HS-27A (cell line): Measurements from ENCODE around the gene MGMT.

Experiments
- DNase-seq: peaks from one replicate; pipeline ENCODE4 v3.0.0-alpha.2; 2012; ENCODE audit warnings: low read depth, missing footprints

Gene MGMT

GRCh38 chr10:129761981-129762956 lies 295.2 kb downstream of the MGMT start:
- no peak for DNase-seq

- DNase-seq: no peak
These were observed 297.2 kb downstream of the MGMT start for GRCh38 chr10:129764011-129764900.

GRCh38 chr10:129764901-129765663 lies 298.0 kb downstream of the MGMT start:
- DNase-seq: no peak

DNA sequence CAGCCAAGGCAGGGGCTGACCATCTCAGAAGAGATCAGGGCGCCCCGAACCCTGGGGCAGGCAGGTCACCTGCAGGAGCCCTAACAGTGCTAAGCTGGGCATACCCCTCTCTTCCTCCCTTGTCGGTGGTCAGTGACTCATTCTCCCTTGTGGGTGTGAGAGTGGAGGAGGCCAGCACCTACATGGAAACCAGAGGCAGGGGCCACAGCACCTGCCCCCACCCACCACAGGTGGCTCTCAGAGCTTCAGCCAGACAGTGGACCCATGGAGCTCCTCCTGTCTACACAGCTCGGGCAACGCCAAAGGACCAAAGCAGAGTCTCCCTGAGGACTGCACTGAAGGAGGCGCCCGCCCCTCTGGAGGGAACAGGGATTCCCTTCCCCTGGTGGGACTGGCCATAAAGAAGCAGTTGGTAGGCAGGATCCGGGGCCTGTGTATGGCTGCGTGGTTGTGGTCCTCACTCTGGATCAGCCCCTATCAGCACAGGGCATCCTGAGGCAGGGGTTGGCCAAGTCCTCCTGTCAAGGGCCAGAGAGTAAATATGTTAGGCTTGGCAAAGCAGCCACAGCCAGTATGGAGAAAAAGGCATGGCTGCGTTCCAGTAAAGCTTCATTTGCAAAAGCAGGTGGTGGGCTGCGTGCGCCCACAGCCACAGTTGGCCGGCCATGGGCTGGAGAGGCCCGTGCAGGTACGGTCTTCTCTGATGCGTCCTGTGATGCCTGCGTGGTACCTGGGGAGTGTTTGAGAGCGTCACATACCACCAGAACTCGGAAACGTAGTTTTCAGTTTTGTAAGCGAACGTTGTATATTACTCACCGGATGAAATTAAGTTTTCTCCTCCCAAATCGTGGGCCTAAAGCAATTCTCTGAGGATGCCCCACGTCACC lies 298.9 kb downstream of the MGMT start:
- DNase-seq: no peak

DNA sequence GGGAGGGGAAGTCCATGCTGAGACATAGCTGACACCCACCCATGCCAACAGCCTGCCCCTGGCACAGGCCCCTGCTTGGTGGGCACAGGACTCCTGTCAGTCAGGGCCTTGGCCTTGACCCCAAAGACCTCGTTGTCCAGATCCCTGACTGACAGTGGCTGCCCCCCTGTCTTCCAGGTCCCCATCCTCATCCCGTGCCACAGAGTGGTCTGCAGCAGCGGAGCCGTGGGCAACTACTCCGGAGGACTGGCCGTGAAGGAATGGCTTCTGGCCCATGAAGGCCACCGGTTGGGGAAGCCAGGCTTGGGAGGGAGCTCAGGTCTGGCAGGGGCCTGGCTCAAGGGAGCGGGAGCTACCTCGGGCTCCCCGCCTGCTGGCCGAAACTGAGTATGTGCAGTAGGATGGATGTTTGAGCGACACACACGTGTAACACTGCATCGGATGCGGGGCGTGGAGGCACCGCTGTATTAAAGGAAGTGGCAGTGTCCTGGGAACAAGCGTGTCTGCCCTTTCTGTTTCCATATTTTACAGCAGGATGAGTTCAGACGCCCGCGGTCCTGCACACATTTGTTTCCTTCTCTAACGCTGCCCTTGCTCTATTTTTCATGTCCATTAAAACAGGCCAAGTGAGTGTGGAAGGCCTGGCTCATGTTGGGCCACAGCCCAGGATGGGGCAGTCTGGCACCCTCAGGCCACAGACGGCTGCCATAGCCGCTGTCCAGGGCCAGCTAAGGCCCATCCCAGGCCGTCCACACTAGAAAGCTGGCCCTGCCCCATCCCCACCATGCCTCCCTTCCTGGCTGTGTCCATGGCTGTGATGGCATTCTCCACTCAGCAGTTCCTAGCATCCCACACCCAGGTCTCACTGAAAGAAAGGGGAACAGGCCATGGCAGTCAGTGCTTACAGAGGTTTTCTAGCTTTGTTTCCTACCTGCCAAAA lies 299.8 kb downstream of the MGMT start:
- DNase-seq: no peak

DNA sequence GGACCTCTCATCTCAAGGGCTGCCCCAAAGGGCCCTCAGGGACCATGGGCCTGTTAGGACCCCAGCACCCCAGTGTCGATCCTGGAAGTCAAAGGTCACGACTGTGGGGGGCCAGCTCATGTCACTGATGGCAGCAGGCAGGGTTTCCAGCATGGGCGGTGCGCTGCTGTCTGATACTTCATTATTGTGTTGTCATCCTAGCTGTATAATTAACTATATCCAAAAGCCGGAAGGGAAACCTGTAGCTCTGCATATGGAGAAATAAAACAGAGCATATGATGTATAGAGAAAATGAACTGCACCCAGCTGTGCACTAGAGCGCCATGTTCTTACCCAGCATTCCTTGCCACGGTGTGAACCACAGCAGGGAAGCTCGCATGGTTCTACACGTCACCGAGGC lies 300.7 kb downstream of the MGMT start:
- DNase-seq: no peak

DNA sequence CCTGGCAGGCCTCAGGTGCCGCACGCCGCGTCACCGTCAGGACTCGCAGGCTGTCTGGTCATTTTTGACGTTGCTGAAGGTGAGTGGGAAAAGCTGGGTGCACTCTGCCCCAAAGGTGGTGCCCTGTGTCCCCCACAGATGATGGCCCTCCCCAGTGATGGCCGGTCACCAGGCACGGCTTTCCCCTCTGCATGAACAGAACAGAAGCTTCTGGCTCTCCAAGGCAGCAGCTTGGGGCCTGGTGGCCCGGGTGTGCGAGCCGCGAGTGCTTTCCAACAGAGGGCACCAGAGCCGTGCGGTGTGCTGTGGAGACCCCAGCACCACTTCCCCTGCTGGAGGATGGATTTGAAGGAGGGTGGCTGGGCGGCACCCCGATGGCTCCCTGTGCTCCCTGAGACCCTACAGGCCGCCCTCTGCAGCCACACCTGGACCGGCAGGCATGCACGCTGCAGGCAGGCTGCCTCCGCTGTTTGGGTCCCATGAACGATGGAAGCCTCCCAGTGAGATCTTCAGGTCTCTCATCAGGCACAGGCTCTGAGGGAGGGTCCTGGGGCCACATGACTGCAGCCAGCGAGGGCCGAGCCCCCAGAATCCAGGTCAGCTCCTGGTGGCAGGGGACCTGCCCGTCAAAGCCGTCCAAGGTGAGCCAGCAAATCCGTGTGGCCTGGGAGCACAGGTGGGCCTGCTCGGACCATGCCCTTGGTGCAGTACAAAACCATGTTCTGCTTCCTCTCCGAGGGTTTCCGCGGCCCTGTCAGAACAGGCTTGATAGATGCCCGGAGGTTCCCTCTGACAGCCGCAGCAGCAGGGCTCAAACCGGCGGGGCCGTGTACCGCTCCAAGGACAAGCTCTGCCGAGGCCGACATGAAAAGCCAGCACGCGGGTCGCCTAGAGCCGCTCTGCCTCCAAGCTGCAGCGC lies 301.7 kb downstream of the MGMT start:
- no peak for DNase-seq

- no peak for DNase-seq
These were observed 302.5 kb downstream of the MGMT start for GRCh38 chr10:129769381-129770116.

DNA sequence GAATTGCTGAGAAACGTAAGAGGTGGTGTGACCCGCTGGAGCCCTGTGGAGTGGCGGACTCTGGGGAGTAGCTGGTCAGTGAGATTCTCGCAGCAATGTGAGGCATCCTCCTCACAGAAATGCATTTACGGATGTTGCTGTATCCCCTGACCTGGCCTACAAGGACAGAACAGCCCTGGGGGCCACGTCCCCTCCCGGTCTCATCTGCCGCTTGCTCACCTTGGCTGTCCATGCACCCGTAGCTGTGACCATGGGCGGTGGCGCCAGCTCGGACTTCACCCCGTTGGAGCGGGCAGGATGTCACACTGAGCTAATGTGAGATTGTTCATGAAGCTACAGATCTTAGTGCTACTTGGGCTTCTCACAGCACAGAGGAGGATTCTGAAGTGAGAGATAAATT lies 303.2 kb downstream of the MGMT start:
- DNase-seq: no peak

DNA sequence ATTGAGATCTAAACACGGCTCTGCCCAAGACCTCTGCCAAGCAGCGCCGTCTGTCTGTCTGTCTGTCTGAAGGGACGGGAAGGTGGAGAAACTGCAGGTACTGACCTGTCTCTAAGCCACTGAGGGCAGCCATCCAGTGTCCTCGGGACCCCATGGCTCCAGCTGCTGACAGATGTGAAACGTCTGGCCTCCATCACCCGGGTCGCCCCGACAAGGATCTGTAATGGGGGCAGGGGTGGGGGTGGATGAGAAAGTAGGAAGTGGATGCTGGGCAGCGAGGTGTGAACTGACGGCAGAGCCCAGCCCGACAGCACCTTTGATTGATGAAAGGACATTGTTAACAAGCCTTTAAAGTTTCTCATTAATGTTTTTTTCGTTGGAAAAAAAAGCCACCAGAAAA lies 304.0 kb downstream of the MGMT start:
- no peak for DNase-seq

DNA sequence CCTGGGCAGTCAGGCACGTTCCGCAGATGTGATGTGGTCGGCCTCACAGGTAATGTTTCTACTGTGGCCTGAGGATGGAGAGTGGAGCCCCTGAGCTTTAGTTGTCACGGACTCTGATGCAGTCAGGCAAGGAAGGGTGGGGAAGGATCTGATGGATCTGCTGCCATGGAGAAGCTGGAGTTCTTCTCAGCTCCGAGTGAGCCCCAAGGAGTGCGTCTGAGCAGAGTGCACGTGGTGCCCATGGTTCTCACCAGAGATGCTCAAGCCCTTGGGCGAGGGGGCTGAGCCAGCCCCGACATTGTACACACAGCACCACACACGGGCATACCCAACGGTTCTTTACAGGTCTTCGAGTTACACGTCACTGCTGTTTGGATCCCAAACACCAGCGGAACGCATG lies 304.5 kb downstream of the MGMT start:
- DNase-seq: no peak

- no peak for DNase-seq
These were observed 305.0 kb downstream of the MGMT start for GRCh38 chr10:129771991-129772431.

- no peak for DNase-seq
These were observed 305.7 kb downstream of the MGMT start for GRCh38 chr10:129772468-129773358.

DNA sequence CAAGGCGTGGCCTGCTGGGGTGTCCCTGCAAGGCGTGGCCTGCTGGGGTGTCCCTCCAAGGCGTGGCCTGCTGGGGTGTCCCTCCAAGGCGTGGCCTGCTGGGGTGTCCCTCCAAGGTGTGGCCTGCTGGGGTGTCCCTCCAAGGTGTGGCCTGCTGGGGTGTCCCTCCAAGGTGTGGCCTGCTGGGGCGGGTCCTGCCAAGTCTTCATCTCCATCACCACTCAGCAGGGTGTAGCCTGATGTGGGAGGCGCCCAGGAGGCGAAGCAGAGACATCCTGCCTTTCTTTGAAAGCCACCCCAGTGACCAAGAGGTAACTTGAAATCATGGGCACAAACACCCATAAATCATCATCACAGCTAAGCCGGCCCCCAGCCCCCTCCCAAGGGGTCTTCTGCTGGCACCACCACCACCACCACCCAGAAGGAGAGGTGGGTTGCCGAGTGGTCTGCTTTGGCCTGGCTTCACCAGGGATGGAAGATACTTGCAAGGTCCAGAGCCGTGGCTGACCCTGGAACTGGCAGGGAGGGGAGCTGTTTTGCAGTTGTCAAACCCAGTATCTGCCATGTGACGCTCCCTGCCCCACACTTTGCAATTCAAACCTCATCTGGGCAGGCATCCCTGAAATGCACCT lies 306.4 kb downstream of the MGMT start:
- no peak for DNase-seq

GRCh38 chr10:129774082-129774735 lies 307.2 kb downstream of the MGMT start:
- no peak for DNase-seq
